CD4-positive, alpha-beta T cell treated with Interleukin-17A for 4 hours (primary cell): Measurements from ENCODE around the gene CAMTA1.
A peak's percentile ranks its signal among the peaks of the same experiment; 100 is the strongest.
"Not testable (repeated sequence)": the region's sequence is repeated elsewhere in the genome, so short reads cannot be mapped to it uniquely, and the experiment has no call there.

Experiments
- DNase-seq: peaks from one replicate; pipeline ENCODE4 v3.0.0-alpha.2; 2020; ENCODE audit warnings: mixed read lengths

Gene CAMTA1, protein sequence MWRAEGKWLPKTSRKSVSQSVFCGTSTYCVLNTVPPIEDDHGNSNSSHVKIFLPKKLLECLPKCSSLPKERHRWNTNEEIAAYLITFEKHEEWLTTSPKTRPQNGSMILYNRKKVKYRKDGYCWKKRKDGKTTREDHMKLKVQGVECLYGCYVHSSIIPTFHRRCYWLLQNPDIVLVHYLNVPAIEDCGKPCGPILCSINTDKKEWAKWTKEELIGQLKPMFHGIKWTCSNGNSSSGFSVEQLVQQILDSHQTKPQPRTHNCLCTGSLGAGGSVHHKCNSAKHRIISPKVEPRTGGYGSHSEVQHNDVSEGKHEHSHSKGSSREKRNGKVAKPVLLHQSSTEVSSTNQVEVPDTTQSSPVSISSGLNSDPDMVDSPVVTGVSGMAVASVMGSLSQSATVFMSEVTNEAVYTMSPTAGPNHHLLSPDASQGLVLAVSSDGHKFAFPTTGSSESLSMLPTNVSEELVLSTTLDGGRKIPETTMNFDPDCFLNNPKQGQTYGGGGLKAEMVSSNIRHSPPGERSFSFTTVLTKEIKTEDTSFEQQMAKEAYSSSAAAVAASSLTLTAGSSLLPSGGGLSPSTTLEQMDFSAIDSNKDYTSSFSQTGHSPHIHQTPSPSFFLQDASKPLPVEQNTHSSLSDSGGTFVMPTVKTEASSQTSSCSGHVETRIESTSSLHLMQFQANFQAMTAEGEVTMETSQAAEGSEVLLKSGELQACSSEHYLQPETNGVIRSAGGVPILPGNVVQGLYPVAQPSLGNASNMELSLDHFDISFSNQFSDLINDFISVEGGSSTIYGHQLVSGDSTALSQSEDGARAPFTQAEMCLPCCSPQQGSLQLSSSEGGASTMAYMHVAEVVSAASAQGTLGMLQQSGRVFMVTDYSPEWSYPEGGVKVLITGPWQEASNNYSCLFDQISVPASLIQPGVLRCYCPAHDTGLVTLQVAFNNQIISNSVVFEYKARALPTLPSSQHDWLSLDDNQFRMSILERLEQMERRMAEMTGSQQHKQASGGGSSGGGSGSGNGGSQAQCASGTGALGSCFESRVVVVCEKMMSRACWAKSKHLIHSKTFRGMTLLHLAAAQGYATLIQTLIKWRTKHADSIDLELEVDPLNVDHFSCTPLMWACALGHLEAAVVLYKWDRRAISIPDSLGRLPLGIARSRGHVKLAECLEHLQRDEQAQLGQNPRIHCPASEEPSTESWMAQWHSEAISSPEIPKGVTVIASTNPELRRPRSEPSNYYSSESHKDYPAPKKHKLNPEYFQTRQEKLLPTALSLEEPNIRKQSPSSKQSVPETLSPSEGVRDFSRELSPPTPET (N-terminal part only)

DNA sequence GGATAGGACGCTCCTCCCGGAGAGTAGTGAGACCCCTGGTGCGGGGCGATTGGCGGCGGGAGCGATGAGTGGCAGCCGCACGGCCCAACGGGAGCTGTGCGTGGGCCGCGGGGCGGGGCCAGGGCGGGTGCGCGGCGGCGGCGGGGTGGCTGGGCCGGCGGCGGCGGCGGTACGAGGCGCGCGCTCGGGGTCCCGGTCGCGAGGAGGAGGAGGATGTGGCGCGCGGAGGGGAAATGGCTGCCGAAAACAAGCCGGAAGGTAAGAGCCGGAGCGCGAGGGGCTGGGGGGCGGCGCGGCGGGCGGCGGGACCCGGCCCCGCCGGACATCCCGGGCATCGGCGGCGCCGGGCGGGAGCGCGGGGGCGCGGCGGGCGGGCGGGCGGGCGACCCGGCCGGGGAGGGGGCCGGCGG is at the start of gene CAMTA1:
Gene CAMTA1, plus strand, starts transcription at position 137 of the 410 bp plus-strand sequence. Its CDS starts 77 bp downstream, at position 214.
- no peak for DNase-seq

DNA sequence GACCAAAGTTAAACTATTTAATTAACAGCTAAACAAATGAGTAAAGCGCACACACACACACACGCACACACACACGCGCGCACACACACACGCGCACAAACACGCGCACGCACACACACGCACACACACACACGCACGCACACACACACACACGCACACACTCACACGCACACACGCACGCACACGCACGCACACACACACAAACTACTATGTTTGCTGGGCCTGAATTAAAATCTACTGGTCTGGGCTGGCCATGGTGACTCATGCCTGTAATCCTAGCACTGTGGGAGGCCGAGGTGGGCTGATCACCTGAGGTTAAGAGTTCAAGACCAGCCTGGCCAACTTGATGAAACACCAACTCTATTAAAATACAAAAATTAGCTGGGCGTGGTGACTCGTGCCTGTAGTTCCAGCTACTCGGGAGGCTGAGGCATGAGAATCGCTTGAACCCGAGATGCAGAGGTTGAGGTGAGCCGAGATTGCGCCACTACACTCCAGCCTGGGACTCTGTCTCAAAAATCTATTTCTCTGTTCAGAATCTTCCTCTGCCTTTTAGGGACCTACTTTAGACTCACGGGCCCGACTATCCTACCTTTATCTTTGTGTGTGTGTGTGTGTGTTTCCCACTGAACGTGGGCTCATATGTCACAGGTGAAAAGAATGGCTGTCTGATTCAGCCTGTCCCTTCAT is 46.1 kb upstream of the CAMTA1 start:
- no peak for DNase-seq

DNA sequence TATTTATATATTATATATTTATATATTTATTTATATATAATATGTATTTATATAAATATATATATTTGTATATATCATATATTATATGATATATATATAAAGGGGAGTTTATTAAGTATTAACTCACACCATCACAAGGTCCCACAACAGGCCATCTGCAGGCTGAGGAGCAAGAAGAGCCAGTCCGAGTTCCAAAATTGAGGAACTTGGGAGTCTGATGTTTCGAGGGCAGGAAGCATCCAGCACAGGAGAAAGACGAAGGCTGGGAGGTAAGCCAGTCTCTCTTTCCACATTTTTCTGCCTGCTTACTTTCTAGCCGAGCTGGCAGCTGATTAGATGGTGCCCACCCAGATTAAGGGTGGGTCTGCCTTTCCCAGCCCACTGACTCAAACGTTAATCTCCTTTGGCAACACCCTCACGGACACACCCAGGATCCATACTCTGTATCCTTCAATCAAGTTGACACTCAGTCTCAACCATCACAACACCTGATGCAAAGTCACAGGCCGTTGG is 42.5 kb upstream of the CAMTA1 start:
- DNase-seq: not testable (repeated sequence)

DNA sequence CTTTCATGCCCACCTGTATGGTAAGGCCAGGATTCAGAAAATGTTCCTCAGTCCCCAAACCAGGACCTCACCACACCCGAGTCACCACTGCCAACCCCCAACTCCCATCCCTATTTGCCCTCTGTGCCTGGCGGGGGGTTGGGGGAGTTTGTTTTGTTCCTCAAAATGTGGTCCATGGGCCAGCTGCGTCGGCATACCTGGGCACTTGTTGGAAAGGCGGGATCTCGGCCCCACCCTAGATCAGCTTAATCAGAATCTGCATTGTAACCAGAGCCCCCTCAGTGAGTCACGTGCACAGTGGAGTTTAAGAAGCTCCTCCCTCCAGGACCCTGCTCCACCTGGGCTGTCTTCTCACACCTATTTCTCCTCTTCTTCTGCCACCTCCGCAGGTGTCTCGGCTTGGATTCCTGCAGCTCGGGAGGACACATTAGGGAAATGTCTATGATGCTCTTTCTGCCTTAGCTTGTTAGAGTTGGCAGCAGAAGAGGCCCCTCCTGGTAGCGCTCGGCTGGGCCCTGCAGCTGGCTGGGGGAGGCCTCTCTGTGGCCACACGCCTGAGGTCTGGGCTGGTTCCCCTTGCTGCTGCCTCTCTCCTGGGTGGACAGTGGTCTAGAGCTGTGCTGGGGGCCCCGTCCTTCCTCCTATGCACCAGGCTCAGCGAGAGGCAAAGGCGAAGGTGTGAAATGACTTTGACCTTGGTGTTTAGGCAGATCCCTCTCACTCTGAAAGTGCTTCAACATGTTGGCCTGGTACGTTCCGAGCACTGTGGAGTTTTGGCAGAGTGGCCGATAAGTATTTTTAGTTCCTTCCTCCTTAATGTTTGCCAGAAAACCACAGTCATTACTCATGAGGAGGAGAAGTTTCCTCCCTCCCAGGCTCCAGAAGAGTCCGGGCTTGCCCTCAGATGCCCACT is 41.8 kb upstream of the CAMTA1 start:
- peak; percentile 7 for DNase-seq

DNA sequence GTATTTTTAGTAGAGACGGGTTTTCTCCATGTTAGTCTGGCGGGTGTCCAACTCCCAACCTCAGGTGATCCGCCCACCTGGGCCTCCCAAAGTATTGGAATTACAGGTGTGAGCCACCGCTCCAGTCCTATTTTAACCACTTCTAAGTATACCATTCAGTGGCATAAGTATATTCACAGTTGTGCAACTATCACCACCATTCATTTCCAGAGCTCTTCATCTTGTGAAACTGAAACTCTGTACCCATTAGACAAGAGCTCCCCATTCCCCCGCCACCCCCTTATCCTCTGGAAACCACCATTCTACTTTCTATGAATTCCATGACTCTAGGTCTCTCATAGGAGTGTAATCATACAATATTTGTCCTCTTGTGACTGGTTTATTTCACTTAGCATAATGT is 40.2 kb upstream of the CAMTA1 start:
- DNase-seq: no peak

DNA sequence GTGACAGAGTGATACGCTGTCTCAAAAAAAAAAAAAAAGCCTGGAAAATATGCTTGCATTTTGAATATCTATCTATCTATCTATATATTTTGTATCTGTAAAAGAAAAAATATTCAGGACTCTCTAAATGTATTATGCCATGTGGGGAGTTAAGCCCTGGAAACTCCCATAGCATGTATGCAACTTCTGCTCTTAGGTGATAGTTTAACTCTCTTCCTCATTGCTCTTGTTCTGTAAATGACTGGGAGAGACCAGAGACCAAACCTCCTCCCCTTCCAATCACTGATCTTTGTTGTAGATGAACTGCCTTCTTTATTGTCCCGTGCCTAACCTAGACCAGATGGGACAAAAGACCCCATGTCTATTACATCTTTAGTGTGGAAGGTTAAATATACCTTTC is 37.6 kb upstream of the CAMTA1 start:
- DNase-seq: no peak

DNA sequence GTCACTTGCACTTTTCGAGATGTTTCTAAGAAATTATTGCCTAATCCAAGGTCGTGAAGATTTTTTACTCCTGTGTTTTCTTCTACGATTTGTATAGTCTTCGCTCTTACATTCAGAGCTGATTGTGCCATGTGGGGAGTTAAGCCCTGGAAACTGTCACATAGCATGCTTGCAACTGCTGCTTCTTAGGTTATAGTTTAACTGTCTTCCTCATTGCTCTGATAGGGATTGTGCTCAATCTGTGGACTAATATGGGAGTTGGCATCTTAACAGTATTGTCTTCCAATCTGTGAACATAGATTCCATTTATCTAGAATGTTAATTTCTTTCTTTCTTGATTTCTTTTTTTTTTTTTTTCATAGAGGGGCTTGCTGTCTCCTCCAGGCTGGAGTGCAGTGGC is 34.8 kb upstream of the CAMTA1 start:
- no peak for DNase-seq

DNA sequence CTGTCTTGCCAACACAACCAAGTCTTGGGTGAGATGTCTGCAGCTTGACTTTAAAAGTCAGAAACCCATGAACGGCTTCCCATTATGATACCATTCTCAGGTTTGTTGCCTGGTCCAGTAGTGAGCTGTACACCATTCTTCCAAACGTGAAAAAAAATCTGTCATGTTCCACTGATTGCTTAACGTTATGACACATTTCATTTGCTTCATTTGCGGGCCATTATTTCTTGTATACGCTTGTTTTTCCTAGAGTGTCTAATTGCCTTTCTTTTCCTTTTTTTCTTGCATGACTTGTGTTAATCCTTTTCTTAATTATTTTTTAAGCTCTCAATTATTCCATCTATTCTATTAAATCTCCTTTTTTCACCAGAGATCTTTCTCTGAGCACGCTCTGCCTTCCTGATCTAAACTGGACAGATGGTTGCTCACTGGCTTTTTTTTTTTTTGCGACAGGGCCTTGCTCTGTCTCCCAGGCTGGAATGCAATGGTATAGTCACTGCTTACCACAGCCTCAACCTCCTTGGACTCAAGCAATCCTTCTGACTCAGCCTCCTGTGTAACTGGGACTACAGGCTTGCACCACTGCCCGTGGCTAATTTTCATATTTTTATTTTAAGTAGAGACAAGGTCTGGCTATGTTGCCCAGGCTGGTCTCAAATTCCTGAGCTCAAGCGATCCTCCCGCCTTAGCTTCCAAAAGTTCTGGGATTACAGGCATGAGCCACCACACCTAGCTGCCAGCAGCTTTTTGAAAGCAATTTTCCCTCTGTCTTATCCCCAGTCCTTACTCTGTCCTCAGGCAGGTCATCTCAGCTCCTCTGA is 31.7 kb upstream of the CAMTA1 start:
- DNase-seq: no peak

DNA sequence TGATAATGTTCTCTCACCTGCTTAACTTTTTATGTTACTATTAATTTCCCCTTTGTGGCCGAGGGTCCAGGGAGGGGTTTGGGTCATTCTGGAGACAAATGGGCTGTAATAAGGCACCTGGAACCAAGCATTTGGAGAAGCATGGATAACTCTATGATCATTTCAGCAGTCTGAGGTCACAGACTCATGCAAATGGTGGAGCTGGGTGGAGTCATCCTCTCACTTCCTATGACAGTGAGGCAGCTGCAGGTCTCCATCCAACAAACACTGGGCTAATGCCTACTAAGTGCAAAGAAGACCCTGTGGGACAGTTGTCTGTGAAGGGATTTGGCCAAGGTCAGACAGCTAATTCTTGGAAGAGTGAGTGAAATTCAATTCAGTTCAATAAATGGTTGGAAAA is 28.8 kb upstream of the CAMTA1 start:
- DNase-seq: no peak

DNA sequence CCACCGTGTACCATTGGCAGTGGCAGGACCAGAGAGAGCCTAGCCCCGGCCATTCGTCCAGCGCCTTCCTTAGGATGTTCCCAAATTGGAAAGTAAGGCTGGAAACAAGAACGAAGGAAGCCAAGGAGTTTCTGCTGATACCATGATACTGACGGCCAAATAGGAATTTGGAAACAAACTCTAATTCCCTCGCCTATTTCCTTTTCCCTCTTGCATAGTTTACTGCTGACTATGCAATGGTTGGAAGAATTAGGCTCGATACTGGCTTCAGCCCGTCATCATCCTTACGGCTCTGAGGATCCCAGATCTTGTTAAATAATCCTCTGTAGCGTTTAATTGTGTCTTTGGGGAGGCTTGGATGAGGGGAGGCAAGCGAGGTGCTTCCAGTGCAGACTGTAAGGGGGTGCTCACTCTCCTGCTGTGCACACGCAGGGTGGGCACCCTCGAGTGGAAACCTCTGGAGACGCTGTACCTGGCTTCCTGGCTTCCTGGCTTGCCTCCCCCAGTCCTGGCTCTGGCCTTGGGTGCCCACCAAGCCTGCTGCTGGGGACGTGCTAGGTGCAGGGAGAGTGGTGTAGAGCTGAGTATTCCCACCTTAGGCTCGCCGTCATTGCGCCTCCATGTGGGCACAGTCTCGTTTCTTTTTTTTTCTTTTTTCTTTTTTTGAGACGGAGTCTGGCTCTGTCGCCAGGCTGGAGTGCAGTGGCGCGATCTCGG is 27.4 kb upstream of the CAMTA1 start:
- DNase-seq: no peak

DNA sequence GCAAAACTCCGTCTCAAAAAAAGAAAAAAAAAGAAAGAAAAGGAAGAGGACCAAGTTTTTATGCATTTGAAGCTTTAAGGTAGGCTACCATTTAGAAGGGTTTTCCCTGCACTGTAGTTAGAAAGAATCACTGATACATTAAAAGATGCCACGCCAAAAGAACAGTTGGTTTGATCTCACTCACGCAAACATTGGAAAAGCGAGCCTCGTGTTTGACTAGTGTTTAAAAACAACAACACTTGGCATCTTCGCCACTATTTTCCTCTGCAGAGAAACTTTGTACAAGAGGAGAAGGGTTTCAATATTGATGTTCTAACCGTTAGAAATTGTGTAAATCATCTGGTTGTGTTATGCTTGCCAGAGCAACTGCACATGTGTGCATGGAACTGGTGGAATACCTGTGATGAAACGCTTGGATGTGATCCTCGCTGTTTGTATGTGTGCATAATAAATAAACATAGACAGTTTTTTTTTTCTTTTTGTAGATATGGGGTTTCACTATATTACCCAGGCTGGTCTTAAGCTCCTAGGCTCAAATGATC is 24.0 kb upstream of the CAMTA1 start:
- DNase-seq: no peak

DNA sequence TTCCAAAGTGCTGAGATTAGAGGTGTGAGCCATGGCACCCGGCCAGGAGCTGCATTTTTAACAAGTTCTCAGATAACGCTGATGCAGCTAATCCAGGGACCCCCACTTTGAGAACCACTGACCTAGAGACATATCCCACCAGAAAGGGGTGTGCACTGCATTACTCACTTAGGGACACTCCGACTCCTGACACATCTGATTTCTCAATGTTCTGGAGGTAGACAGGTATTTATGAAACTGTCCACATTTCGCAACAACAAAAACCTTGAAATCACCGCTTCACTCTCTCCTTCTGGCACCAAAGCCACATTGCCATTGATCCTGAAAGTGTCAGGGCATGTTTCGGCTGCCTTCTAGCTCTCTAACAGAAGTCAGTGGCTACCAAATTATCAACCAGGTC is 23.2 kb upstream of the CAMTA1 start:
- DNase-seq: no peak

DNA sequence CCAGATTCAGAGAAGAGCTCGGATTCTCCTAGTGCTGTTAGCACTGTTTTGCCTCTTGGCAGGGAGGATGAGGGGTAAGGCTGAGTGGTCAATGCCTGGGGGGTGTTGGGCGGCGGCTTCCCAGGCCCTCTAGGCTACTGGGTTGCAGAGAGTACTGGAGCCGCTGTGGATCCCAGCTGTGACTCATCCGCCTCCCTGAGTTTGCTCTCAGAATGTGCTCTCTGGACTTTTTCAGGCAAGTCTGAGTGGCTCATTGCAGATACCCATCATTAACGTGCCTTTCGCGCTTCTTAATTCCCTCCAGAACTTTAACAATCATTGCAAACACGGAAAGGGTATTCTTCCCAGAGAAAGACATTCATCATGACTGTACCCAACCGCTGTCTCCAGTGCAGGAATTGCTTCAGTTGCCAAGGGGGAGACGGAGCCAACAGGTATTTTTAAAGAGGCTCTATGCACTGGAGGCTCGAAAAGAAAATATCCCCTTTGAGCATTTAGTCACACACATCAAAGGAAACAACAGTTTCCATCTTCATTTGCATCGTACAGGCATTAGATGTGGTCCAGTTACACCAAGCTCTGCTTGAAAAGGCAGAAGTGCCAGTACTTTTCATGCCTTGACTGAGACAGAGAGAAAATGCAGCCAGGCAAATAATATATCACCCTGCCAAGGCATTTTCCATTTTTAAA is 14.4 kb upstream of the CAMTA1 start:
- no peak for DNase-seq

DNA sequence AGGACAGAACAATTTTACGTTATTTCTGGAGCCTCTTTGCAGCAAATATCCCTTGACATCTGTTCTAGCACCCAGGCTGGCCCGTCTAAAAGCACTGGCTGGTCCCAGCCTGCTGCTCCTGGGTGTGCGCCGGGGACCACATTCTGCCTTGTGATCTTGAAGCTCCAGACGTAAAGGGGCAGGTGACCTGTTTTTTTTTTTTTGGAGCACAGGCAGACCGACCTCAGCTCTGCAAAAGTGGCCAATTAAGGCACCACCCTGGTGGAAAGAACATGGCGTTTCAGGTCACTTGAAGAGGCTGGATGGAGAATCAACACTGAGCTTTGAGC is 13.8 kb upstream of the CAMTA1 start:
- DNase-seq: no peak

DNA sequence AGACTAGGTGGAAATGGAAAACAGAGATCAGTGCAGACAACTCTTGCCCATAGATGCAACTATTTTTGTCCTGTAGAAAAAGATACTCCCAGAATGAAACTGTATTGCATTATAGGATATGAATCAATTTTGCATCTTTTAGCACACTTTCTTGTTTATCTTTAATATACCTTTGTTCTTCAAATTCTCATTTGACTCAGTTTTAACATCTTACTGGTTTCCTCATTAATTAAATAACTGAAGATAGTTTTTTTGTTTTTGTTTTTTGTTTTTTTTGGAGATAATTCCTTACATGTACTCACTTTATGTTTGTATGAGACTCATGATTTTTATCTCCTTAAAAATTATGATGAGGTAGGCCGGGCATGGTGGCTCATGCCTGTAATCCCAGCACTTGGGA is 10.9 kb upstream of the CAMTA1 start:
- DNase-seq: no peak

DNA sequence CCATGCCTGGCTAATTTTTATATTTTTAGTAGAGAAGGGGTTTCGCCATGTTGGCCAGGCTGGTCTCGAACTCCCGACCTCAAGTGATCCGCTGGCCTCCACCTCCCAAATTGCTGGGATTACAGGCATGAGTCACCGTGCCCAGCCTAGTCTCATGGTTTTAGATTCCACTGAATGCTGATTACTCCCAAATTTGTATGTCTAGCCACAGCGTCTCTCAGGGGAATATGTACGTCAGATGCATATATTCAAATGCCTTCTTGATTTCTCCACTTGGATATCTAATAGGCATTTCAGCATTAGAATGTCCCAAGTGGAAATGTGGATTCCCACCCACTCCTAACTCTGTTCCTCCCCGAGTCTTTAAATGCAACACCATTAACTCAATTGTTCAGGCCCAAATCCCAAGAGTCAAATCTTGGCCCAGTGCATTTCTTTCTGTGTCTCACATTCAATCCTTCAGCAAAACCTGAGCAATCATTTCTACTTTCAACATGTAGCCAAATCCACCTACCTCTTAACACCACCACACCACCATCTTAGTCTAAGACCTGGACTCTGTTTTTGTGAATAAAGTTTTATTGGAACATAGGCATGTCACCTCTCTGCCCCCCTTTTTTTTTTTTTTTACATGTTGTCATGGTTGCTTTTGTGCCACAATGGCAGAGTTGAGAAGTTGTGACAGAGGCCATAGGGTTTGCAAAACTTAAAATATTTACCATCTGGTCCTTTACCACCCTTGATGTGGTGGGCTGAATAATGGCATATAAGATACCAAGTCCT is 9.8 kb upstream of the CAMTA1 start:
- DNase-seq: no peak

DNA sequence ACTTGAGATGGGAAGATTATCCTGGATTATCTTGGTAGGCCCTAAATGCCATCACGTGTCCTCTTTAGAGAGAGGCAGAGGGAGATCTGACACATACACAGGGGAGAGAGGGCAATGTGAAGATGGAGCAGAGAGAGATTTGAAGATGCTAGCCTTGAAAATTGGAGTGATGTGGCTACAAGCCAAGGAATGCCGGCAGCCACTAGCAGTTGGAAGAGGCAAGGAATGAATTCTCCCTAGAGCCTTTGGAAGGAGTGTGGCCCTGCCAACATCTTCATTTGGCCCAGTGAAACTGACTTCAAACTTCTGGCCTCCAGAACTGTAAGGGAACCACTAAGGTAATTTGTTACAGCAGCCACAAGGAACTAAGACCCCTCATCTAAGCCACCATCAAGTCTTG is 8.9 kb upstream of the CAMTA1 start:
- no peak for DNase-seq

DNA sequence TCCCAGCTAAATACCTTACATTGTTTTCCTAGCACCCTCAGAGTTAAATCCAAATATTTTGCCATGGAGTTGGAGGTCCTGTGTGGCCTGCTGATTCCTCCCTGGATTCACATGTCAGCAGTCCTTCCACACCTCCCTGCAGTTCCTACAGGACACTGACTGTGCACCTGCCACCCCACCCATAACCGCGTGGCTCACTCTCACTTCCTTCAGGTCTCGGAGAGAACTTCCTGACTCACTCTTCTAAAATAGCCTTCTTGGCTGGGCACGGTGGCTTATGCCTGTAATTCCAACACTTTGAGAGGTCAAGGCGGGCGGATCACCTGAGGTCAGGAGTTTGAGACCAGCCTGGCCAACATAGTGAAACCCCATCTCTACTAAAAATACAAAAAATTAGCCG is 8.4 kb upstream of the CAMTA1 start:
- DNase-seq: no peak
